ENCODE data around the gene STX2. TPM values are rescaled to one million over a fixed set of nuclear protein-coding genes. Genes with fewer than 3 reads are reported as not detected.
A peak's percentile ranks its signal among the peaks of the same experiment; 100 is the strongest.

STX2 gene
- polyA plus RNA-seq, 4 donors: 0.45 to 10.0 (median 4.5) TPM

DNA sequence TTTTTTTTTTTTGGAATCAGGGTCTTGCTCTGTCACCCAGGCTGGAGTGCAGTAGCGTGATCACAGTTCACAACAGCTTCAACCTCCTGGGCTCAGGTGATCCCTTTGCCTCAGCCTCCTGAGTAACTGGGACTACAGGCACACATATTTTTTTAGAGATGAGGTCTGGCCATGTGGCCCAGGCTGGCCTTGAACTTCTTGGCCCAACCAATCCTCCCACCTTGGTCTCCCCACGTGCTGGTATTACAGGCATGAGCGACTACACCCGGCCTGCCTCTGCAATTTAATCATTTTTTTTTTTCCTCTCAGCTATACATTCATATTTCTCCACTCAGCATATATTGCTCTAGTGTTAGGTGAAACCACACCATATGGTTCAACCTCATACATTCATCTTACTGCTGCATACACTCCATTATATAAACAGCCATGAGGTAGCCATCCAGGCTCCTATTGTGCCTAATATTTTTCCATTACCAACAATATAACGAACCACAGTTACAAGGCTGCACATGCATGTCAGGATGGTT, 7.1 kb downstream of the STX2 start:
- DNase-seq (no peak), FAIRE-seq (no peak)
- Histone ChIP-seq H3K4me1 (ENCODE audit: control insufficient read depth in 3 of 3, insufficient read depth in 2 of 3, low read depth in 1 of 3, low read length in 2 of 3) (peaks cover 0 to 38% (median 0%) of the 10 kb centered on the region in 3 donors), H3K9me3 (ENCODE audit: control insufficient read depth in 2 of 2, insufficient read depth in 1 of 2, low read depth in 1 of 2, low read length in 1 of 2) (no peaks in the 10 kb centered on the region), H3K36me3 (ENCODE audit: control insufficient read depth in 3 of 3, insufficient read depth in 2 of 3, low read depth in 1 of 3, low read length in 3 of 3) (peaks cover 0 to 2% (median 0%) of the 10 kb centered on the region in 3 donors), H3K27me3 (ENCODE audit: control insufficient read depth in 3 of 3, insufficient read depth in 3 of 3, low read length in 3 of 3) (no peaks in the 10 kb centered on the region), H3K4me3 (ENCODE audit: low read depth in 1 of 3, low read length in 3 of 3) (no peak overlapping the region), H3K27ac (ENCODE audit: low read depth in 1 of 3, low read length in 2 of 3) (peak overlapping the region in 1 of 3 donors; percentile 71)
- WGBS, 3 donors: 88 to 93% (median 89%) methylated on average over 5 of the region's 5 CpGs

DNA sequence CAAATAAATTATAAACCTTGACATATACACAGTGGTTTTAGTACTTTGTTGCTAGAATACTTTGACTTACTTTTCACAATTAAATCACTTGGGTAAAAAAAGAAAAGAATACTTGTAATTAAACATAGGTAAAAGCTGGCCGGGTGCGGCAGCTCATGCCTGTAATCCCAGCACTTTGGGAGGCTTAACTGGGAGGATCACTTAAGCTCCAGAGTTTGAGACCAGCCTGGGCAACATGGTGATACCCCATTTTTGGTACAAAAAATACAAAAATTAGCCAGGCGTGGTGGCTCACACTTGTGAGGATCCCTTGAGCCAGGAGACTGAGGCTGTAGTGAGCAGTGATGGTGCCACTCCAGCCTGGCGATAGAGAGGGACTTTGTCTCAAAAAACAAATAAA, 7.8 kb downstream of the STX2 start:
- DNase-seq: no peak
- H3K4me1 ChIP-seq (ENCODE audit: control insufficient read depth in 3 of 3, insufficient read depth in 2 of 3, low read depth in 1 of 3, low read length in 2 of 3): peaks cover 0 to 38% (median 0%) of the 10 kb centered on the region in 3 donors
- WGBS, 3 donors: 80 to 93% (median 92%) methylated on average over 4 of the region's 4 CpGs
- no peaks in the 10 kb centered on the region for H3K9me3 ChIP-seq (ENCODE audit: control insufficient read depth in 2 of 2, insufficient read depth in 1 of 2, low read depth in 1 of 2, low read length in 1 of 2)
- H3K4me3 ChIP-seq (ENCODE audit: low read depth in 1 of 3, low read length in 3 of 3): no peak overlapping the region
- no peaks in the 10 kb centered on the region for H3K27me3 ChIP-seq (ENCODE audit: control insufficient read depth in 3 of 3, insufficient read depth in 3 of 3, low read length in 3 of 3)
- H3K36me3 ChIP-seq (ENCODE audit: control insufficient read depth in 3 of 3, insufficient read depth in 2 of 3, low read depth in 1 of 3, low read length in 3 of 3): peaks cover 0 to 2% (median 0%) of the 10 kb centered on the region in 3 donors
- H3K27ac ChIP-seq (ENCODE audit: low read depth in 1 of 3, low read length in 2 of 3): peak overlapping the region in 1 of 3 donors; percentile 70
- no peak for FAIRE-seq

DNA sequence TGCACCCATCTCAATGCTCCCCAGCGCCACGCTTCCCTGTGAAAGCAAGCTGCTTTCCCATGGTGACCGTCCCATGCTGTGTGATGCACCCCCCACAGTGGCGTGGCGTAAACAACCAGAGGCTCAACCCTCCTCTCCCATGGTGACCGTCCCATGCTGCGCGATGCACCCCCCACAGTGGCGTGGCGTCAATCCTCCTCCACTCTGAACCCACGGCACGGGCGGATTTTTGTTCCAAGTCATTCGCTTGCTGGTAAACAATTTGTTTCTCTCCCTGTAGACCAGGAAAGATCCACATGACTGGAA, 8.9 kb downstream of the STX2 start:
- H3K4me1 ChIP-seq (ENCODE audit: control insufficient read depth in 3 of 3, insufficient read depth in 2 of 3, low read depth in 1 of 3, low read length in 2 of 3): peaks cover 0 to 38% (median 0%) of the 10 kb centered on the region in 3 donors
- H3K36me3 ChIP-seq (ENCODE audit: control insufficient read depth in 3 of 3, insufficient read depth in 2 of 3, low read depth in 1 of 3, low read length in 3 of 3): peaks cover 0 to 5% (median 0%) of the 10 kb centered on the region in 3 donors
- no peak for FAIRE-seq
- H3K9me3 ChIP-seq (ENCODE audit: control insufficient read depth in 2 of 2, insufficient read depth in 1 of 2, low read depth in 1 of 2, low read length in 1 of 2): no peaks in the 10 kb centered on the region
- H3K27ac ChIP-seq (ENCODE audit: low read depth in 1 of 3, low read length in 2 of 3): peak overlapping the region in 1 of 3 donors; percentile 70
- no peaks in the 10 kb centered on the region for H3K27me3 ChIP-seq (ENCODE audit: control insufficient read depth in 3 of 3, insufficient read depth in 3 of 3, low read length in 3 of 3)
- 81 to 92% (median 84%) methylated on average over 14 of the region's 14 CpGs for WGBS, 3 donors
- DNase-seq: no peak
- no peak overlapping the region for H3K4me3 ChIP-seq (ENCODE audit: low read depth in 1 of 3, low read length in 3 of 3)

DNA sequence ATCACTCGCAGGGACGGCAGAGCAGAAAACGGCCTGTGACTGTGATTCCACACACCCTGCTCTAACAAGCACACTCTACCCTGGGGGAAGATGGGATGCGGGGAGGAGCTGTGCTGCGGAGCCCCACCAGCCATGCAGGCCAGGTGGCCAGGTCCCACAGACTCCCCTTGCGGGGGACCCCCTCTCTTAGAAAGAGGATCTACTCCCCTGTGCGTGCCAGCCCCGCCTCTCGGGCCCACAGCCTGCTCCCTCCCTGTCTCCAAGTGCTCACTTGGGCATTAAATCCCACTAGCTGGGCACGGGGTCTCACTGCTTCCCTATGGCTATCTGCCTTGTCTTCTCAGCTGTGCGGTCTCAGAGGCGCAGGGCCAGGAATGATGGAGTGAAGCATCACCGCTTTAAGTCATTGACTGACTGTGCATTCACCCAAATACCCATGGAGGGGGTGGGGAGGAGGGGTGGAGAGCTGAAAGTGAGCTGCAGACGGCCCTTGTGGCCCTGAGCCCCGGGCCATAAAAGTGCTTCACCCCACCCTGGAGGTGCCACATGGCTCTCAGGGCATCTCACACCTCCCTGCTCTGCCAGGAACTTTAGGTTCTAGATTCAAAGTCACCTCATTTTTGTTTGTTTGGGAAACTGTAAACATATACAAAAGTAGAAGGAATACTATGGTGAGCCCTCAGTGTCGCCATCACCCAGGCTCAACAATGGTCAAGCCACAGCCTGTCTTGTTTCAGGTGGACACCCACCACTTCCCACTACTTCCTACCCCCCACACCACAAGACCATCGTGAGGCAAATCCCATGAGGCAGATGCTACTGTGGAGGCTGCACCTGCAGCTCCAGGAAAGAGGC, 9.4 kb downstream of the STX2 start:
- H3K27ac ChIP-seq (ENCODE audit: low read depth in 1 of 3, low read length in 2 of 3): no peak overlapping the region
- no peak overlapping the region for H3K4me3 ChIP-seq (ENCODE audit: low read depth in 1 of 3, low read length in 3 of 3)
- no peak for DNase-seq
- peaks cover 0 to 6% (median 0%) of the 10 kb centered on the region in 3 donors for H3K36me3 ChIP-seq (ENCODE audit: control insufficient read depth in 3 of 3, insufficient read depth in 2 of 3, low read depth in 1 of 3, low read length in 3 of 3)
- H3K27me3 ChIP-seq (ENCODE audit: control insufficient read depth in 3 of 3, insufficient read depth in 3 of 3, low read length in 3 of 3): no peaks in the 10 kb centered on the region
- FAIRE-seq: no peak
- no peaks in the 10 kb centered on the region for H3K9me3 ChIP-seq (ENCODE audit: control insufficient read depth in 2 of 2, insufficient read depth in 1 of 2, low read depth in 1 of 2, low read length in 1 of 2)
- WGBS, 3 donors: 84 to 88% (median 84%) methylated on average over 17 of the region's 17 CpGs
- peaks cover 0 to 38% (median 0%) of the 10 kb centered on the region in 3 donors for H3K4me1 ChIP-seq (ENCODE audit: control insufficient read depth in 3 of 3, insufficient read depth in 2 of 3, low read depth in 1 of 3, low read length in 2 of 3)

DNA sequence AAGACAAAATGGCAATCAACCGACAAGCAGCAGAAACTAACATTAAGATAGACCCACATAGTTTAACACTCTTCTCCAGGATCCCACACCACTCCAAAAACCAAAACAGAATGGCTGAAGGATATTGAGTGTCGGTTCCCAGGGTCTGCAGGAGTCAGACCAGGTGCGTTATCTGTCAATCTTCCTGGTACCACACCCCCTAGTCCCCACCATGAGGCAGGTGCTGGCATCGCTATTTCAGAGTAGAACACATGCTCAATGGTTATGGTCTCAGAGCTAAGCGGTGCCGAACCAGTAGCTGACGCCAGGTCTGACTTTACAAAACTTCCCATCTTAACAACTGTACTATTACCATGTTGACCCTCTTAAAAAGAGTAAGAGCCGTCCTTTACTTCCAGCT, 10.2 kb downstream of the STX2 start:
- Histone ChIP-seq H3K36me3 (ENCODE audit: control insufficient read depth in 3 of 3, insufficient read depth in 2 of 3, low read depth in 1 of 3, low read length in 3 of 3) (peaks cover 0 to 6% (median 0%) of the 10 kb centered on the region in 3 donors), H3K4me1 (ENCODE audit: control insufficient read depth in 3 of 3, insufficient read depth in 2 of 3, low read depth in 1 of 3, low read length in 2 of 3) (peaks cover 0 to 38% (median 0%) of the 10 kb centered on the region in 3 donors), H3K27ac (ENCODE audit: low read depth in 1 of 3, low read length in 2 of 3) (no peak overlapping the region), H3K27me3 (ENCODE audit: control insufficient read depth in 3 of 3, insufficient read depth in 3 of 3, low read length in 3 of 3) (no peaks in the 10 kb centered on the region), H3K9me3 (ENCODE audit: control insufficient read depth in 2 of 2, insufficient read depth in 1 of 2, low read depth in 1 of 2, low read length in 1 of 2) (no peaks in the 10 kb centered on the region), H3K4me3 (ENCODE audit: low read depth in 1 of 3, low read length in 3 of 3) (no peak overlapping the region)
- WGBS, 3 donors: 91 to 96% (median 94%) methylated on average over 8 of the region's 8 CpGs
- DNase-seq (no peak), FAIRE-seq (no peak)

DNA sequence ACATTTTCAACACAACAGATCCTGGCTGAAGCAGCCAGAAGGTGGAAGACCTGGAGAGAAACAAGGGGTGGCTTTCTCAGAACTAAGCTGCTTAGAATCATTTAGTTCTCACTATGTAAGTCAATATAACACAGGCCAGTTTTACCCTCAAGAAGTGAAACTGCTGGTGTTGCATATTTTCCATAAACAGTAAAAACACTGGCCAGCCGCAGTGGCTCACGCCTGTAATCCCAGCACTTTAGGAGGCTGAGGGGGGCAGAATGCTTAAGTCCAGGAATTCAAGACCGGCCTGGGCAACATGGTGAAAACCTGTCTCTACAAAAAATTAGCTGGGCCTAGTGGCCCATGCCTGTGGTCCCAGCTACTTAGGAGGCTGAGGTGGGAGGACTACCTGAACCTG, 11.6 kb downstream of the STX2 start:
- H3K4me3 ChIP-seq (ENCODE audit: low read depth in 1 of 3, low read length in 3 of 3): no peak overlapping the region
- H3K4me1 ChIP-seq (ENCODE audit: control insufficient read depth in 3 of 3, insufficient read depth in 2 of 3, low read depth in 1 of 3, low read length in 2 of 3): peaks cover 0 to 24% (median 0%) of the 10 kb centered on the region in 3 donors
- peaks cover 0 to 12% (median 0%) of the 10 kb centered on the region in 3 donors for H3K36me3 ChIP-seq (ENCODE audit: control insufficient read depth in 3 of 3, insufficient read depth in 2 of 3, low read depth in 1 of 3, low read length in 3 of 3)
- 64 to 90% (median 69%) methylated on average over 3 of the region's 3 CpGs for WGBS, 3 donors
- peak in 1 of 2 donors; percentile 41 for DNase-seq
- no peaks in the 10 kb centered on the region for H3K27me3 ChIP-seq (ENCODE audit: control insufficient read depth in 3 of 3, insufficient read depth in 3 of 3, low read length in 3 of 3)
- FAIRE-seq: no peak
- peak overlapping the region in 1 of 3 donors; percentile 74 for H3K27ac ChIP-seq (ENCODE audit: low read depth in 1 of 3, low read length in 2 of 3)
- H3K9me3 ChIP-seq (ENCODE audit: control insufficient read depth in 2 of 2, insufficient read depth in 1 of 2, low read depth in 1 of 2, low read length in 1 of 2): no peaks in the 10 kb centered on the region

DNA sequence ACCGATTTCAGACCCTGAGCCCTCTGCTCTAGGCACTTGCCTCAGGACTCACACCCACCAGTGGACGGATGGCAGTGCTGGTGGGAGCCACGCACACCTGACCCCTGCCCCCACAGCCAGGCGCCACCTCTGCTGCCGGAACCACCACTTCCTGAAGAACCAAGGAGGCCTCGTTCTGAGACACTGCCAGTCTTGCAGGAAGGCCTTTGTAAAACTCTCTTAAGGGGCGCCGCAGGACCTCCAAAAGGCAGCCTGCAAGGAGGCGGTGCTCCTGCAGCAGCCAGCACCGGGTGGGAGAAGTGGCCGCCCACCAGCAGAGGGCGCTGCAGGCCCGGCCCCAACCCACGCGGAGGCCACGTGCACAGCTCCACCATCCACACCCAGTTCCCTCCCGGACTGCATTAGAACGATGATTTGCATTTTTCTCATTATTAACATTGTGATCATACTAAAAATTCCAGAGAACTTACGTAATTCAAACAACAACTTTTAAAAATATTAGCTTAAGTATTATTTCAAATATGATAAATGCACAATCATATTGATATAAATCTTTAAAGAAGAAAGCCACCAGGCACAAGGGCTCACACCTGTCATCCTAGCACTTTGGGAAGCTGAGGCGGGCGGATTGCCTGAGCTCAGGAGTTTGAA, 12.8 kb downstream of the STX2 start:
- WGBS, 3 donors: 62 to 65% (median 65%) methylated on average over 21 of the region's 21 CpGs

DNA sequence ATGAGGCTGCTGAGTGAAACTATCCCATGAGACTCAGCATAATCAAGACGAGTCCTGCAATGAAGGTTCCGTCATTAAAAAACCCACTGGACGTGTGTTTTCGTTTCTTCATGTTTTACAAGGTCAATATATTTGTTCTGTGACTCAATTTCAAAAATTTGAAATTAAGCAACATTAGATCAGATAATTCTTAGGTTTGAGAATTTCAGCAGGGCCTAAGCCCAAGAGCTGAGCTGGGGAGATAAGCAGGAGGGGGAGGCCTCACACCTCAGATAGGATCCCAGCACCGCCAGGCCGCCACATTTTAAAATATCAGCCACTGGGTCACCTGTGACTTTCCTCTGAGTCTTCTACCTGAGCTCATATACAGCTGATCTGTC, 13.3 kb downstream of the STX2 start:
- FAIRE-seq (no peak), DNase-seq (no peak)
- peaks cover 0 to 10% (median 0%) of the 10 kb centered on the region in 3 donors for H3K4me1 ChIP-seq (ENCODE audit: control insufficient read depth in 3 of 3, insufficient read depth in 2 of 3, low read depth in 1 of 3, low read length in 2 of 3)
- no peak overlapping the region for H3K4me3 ChIP-seq (ENCODE audit: low read depth in 1 of 3, low read length in 3 of 3)
- peaks cover 0 to 15% (median 0%) of the 10 kb centered on the region in 3 donors for H3K36me3 ChIP-seq (ENCODE audit: control insufficient read depth in 3 of 3, insufficient read depth in 2 of 3, low read depth in 1 of 3, low read length in 3 of 3)
- no peaks in the 10 kb centered on the region for H3K9me3 ChIP-seq (ENCODE audit: control insufficient read depth in 2 of 2, insufficient read depth in 1 of 2, low read depth in 1 of 2, low read length in 1 of 2)
- H3K27me3 ChIP-seq (ENCODE audit: control insufficient read depth in 3 of 3, insufficient read depth in 3 of 3, low read length in 3 of 3): no peaks in the 10 kb centered on the region
- 92 to 97% (median 93%) methylated on average over 6 of the region's 6 CpGs for WGBS, 3 donors
- H3K27ac ChIP-seq (ENCODE audit: low read depth in 1 of 3, low read length in 2 of 3): no peak overlapping the region

More for the DNA sequence above, 12.8 kb downstream of the STX2 start:
- H3K9me3 ChIP-seq (ENCODE audit: control insufficient read depth in 2 of 2, insufficient read depth in 1 of 2, low read depth in 1 of 2, low read length in 1 of 2): no peaks in the 10 kb centered on the region
- peaks cover 0 to 14% (median 0%) of the 10 kb centered on the region in 3 donors for H3K36me3 ChIP-seq (ENCODE audit: control insufficient read depth in 3 of 3, insufficient read depth in 2 of 3, low read depth in 1 of 3, low read length in 3 of 3)
- no peak overlapping the region for H3K27ac ChIP-seq (ENCODE audit: low read depth in 1 of 3, low read length in 2 of 3)
- DNase-seq (peak; percentile 28 to 68), FAIRE-seq (no peak)
- H3K4me3 ChIP-seq (ENCODE audit: low read depth in 1 of 3, low read length in 3 of 3): no peak overlapping the region
- H3K27me3 ChIP-seq (ENCODE audit: control insufficient read depth in 3 of 3, insufficient read depth in 3 of 3, low read length in 3 of 3): no peaks in the 10 kb centered on the region
- peaks cover 0 to 15% (median 0%) of the 10 kb centered on the region in 3 donors for H3K4me1 ChIP-seq (ENCODE audit: control insufficient read depth in 3 of 3, insufficient read depth in 2 of 3, low read depth in 1 of 3, low read length in 2 of 3)

Data from small intestine (tissue), 7 donors.